ENCODE results near the gene PLPP6. TPM values are rescaled to one million over a fixed set of nuclear protein-coding genes. Genes with fewer than 3 reads are reported as not detected.

Gene PLPP6
- total RNA-seq = 19.2 TPM

- H3K4me3 ChIP-seq = peak within 1 kb of the TSS; percentile 66 to 86
Observed at GRCh38 chr9:4662108-4662988, at the start of gene PLPP6. PLPP6 (plus strand) TSS chr9:4662294; CDS start chr9:4662376, 82 bp downstream.

GRCh38 chr9:4614627-4615026 is 47.5 kb upstream of the PLPP6 start:
- H3K27me3 ChIP-seq = no peaks in the 10 kb centered on the region
- DNase-seq (ENCODE audit: low spot score in 2 of 2) = no peak
- no peaks in the 10 kb centered on the region for H3K4me1 ChIP-seq
- H3K4me3 ChIP-seq = no peak overlapping the region
- no peaks in the 10 kb centered on the region for H3K36me3 ChIP-seq
- no peaks in the 10 kb centered on the region for H3K9me3 ChIP-seq
- intact Hi-C loops (cut with DNase I) = no loop called here
- H3K27ac ChIP-seq = no peak overlapping the region
- no peak for TF ChIP-seq CTCF (IDR thresholded peaks at IDR 0.05)

More at GRCh38 chr9:4662108-4662988, at the start of gene PLPP6:
- no peaks in the 10 kb centered on the region for H3K27me3 ChIP-seq
- peaks cover 7 to 16% of the 10 kb centered on the region in 2 donors for H3K4me1 ChIP-seq
- intact Hi-C loops (cut with DNase I) = loop anchor here (1.0 to 10.0 kb wide), 6 partner anchors 17 to 1352 kb away; partner anchors contain the start of genes AK3, CDC37L1, GLIS3 and JAK2
- peak; percentile 33 to 67 (median 45) for TF ChIP-seq CTCF (IDR thresholded peaks at IDR 0.05)
- no peaks in the 10 kb centered on the region for H3K9me3 ChIP-seq
- H3K36me3 ChIP-seq = no peaks in the 10 kb centered on the region
- H3K27ac ChIP-seq = peak within 1 kb of the TSS; percentile 82 to 87
- DNase-seq (ENCODE audit: low spot score in 2 of 2) = peak; percentile 59 to 95

GRCh38 chr9:4615251-4615650 is 46.8 kb upstream of the PLPP6 start:
- no peak for TF ChIP-seq CTCF (IDR thresholded peaks at IDR 0.05)

GRCh38 chr9:4615778-4616177 is 46.3 kb upstream of the PLPP6 start:
- TF ChIP-seq CTCF (IDR thresholded peaks at IDR 0.05) = no peak
- no peak for DNase-seq (ENCODE audit: low spot score in 2 of 2)
- Histone ChIP-seq H3K9me3 (no peaks in the 10 kb centered on the region), H3K27ac (no peak overlapping the region), H3K4me3 (no peak overlapping the region), H3K27me3 (no peaks in the 10 kb centered on the region), H3K4me1 (no peaks in the 10 kb centered on the region), H3K36me3 (no peaks in the 10 kb centered on the region)
- intact Hi-C loops (cut with DNase I) = no loop called here

More at GRCh38 chr9:4615251-4615650, 46.8 kb upstream of the PLPP6 start:
- no peak overlapping the region for H3K27ac ChIP-seq
- no peaks in the 10 kb centered on the region for H3K36me3 ChIP-seq
- H3K27me3 ChIP-seq = no peaks in the 10 kb centered on the region
- H3K4me3 ChIP-seq = no peak overlapping the region
- H3K9me3 ChIP-seq = no peaks in the 10 kb centered on the region
- intact Hi-C loops (cut with DNase I) = no loop called here
- no peaks in the 10 kb centered on the region for H3K4me1 ChIP-seq
- no peak for DNase-seq (ENCODE audit: low spot score in 2 of 2)

- intact Hi-C loops (cut with DNase I) = no loop called here
- no peak for DNase-seq (ENCODE audit: low spot score in 2 of 2)
- no peaks in the 10 kb centered on the region for H3K27me3 ChIP-seq
- H3K27ac ChIP-seq = no peak overlapping the region
- H3K9me3 ChIP-seq = no peaks in the 10 kb centered on the region
- H3K4me1 ChIP-seq = peaks cover 0 to 3% of the 10 kb centered on the region in 2 donors
- H3K4me3 ChIP-seq = no peak overlapping the region
- no peaks in the 10 kb centered on the region for H3K36me3 ChIP-seq
- TF ChIP-seq CTCF (IDR thresholded peaks at IDR 0.05) = no peak
Observed at GRCh38 chr9:4617752-4618151, 44.3 kb upstream of the PLPP6 start.
